HepG2 (cell line): Measurements from ENCODE around the gene ZNF593OS. TPM values are rescaled to one million over a fixed set of nuclear protein-coding genes. Genes with fewer than 3 reads are reported as not detected.
A peak's percentile ranks its signal among the peaks of the same experiment; 100 is the strongest.

Experiments used
- ATAC-seq: fragments of 200-7000 bp; cut with Tn5 transposase; 3 replicates; pipeline ENCODE4 v1.9.1; 2020; ENCODE audit warnings: mild to moderate bottlenecking, moderate library complexity
- BruUV-seq: library from RNA; stranded (reverse); fragments of 400-500 nt; replicated peaks from 2 replicates; lab custom pipeline; 2021; lab: Mats Ljungman, UMichigan
- CTCF ChIA-PET: fragments of 300-600 bp; formaldehyde crosslinking; extraction: SDS; loops from one replicate; lab custom pipeline; 2021; ENCODE audit warnings: low total read pairs, inconsistent platforms, low intra/inter-chr PET ratio; lab: Yijun Ruan, JAX
- POLR2A ChIA-PET: fragments of 350-600 bp; sonication (Branson Sonifier 250); formaldehyde crosslinking; loops from one replicate; lab custom pipeline; 2020; ENCODE audit warnings: antibody characterized with exemption, inconsistent platforms; lab: Yijun Ruan, JAX
- DNase-seq: peaks from one replicate; pipeline ENCODE4 v3.0.0-alpha.2; 2015; ENCODE audit warnings: low spot score
- FAIRE-seq: peaks from 3 replicates; lab custom pipeline; 2011; peaks lifted over from hg19 to GRCh38; lab: Jason Lieb, UNC
- H2AFZ ChIP-seq: one replicate; pipeline ENCODE4 v1.6.1; 2011; ENCODE audit warnings: low read length, inconsistent platforms
- H3K27ac ChIP-seq: fragments of 300-600 bp; 3 replicates; pipeline ENCODE4 v1.8.0; 2011; ENCODE audit warnings: mixed run types, mild to moderate bottlenecking, mixed read lengths, low read length, inconsistent platforms; ENCODE audit not compliant: insufficient read depth; ENCODE audit errors: extremely low read length
- H3K27me3 ChIP-seq, 2 experiments: fragments of 200-600 bp in 1 of 2; 2 replicates in 1 of 2; 3 replicates in 1 of 2; pipeline versions ENCODE4 v1.6.0 to v1.8.0; 2011; ENCODE audit warnings: low read length in 2 of 2, mild to moderate bottlenecking in 2 of 2, moderate library complexity in 2 of 2, inconsistent platforms in 1 of 2; ENCODE audit not compliant: insufficient read depth in 2 of 2, control insufficient read depth in 1 of 2
- H3K36me3 ChIP-seq, 2 experiments: fragments of 200-600 bp in 1 of 2; replicated peaks in 1 of 2; 2 replicates in 1 of 2; 3 replicates in 1 of 2; pipeline versions ENCODE4 v1.5.1 to v1.8.0; 2011; ENCODE audit warnings: low read length in 2 of 2, inconsistent platforms in 1 of 2; ENCODE audit not compliant: insufficient read depth in 2 of 2, control insufficient read depth in 1 of 2
- H3K4me1 ChIP-seq: 2 replicates; pipeline ENCODE4 v1.5.1; 2012; ENCODE audit warnings: low read length, inconsistent platforms; ENCODE audit not compliant: insufficient read depth
- H3K4me2 ChIP-seq: 2 replicates; pipeline ENCODE4 v1.6.0; 2011; ENCODE audit warnings: low read depth, low read length, inconsistent platforms
- H3K4me3 ChIP-seq, 3 experiments: fragments of 200-600 bp in 1 of 3; sonication (generic), shearing (Covaris generic) in 1 of 3; replicated peaks in 1 of 3; 2 replicates each; pipeline ENCODE4 v1.5.1; 2011 to 2016; ENCODE audit warnings: low read length in 3 of 3, inconsistent platforms in 2 of 3, low read depth in 2 of 3, mild to moderate bottlenecking in 2 of 3, control low read depth in 1 of 3, mixed read lengths in 1 of 3; ENCODE audit not compliant: insufficient read depth in 1 of 3
- H3K79me2 ChIP-seq: one replicate; pipeline ENCODE4 v1.6.1; 2011; ENCODE audit warnings: low read length, inconsistent platforms; ENCODE audit not compliant: insufficient read depth
- H3K9ac ChIP-seq: 2 replicates; pipeline ENCODE4 v1.6.0; 2011; ENCODE audit warnings: mild to moderate bottlenecking, low read depth, low read length, inconsistent platforms; ENCODE audit not compliant: insufficient read depth
- H3K9me3 ChIP-seq: 2 replicates; pipeline ENCODE4 v1.5.1; 2012; ENCODE audit warnings: mild to moderate bottlenecking, low read length
- H4K20me1 ChIP-seq: 2 replicates; pipeline ENCODE4 v1.6.0; 2011; ENCODE audit warnings: inconsistent platforms, mild to moderate bottlenecking, low read length, moderate library complexity; ENCODE audit not compliant: insufficient read depth
- AHDC1 ChIP-seq: sonication (generic); formaldehyde crosslinking; IDR thresholded peaks from 2 replicates; pipeline ENCODE4 v1.5.1; 2020; ENCODE audit warnings: mild to moderate bottlenecking, missing genetic modification reagents, borderline replicate concordance
- DMTF1 ChIP-seq: sonication (generic); formaldehyde crosslinking; IDR thresholded peaks from 2 replicates; pipeline ENCODE4 v1.4.0; 2020; ENCODE audit warnings: mild to moderate bottlenecking, missing genetic modification reagents
- DRAP1 ChIP-seq: IDR thresholded peaks from 2 replicates; pipeline ENCODE4 v1.6.1; 2016; ENCODE audit warnings: missing genetic modification reagents, missing compliant biosample characterization
- KAT8 ChIP-seq: IDR thresholded peaks from 2 replicates; pipeline ENCODE4 v1.6.1; 2016; ENCODE audit warnings: missing genetic modification reagents, missing compliant biosample characterization
- NFYC ChIP-seq: IDR thresholded peaks from 2 replicates; pipeline ENCODE4 v1.6.1; 2016; ENCODE audit warnings: missing genetic modification reagents, missing compliant biosample characterization
- PCBP2 ChIP-seq: fragments of 200-400 bp; formaldehyde crosslinking; optimal IDR thresholded peaks from 2 replicates; pipeline ENCODE3; 2018; ENCODE audit warnings: low read length, low read depth; ENCODE audit not compliant: poor library complexity, severe bottlenecking
- ZFP36 ChIP-seq: fragments of 150-350 bp; IDR thresholded peaks from 2 replicates; pipeline ENCODE4 v1.6.1; 2018; ENCODE audit warnings: borderline replicate concordance, low read length, low read depth; ENCODE audit not compliant: partially characterized antibody
- ZNF282 ChIP-seq: fragments of 450-650 bp; IDR thresholded peaks from 2 replicates; pipeline ENCODE4 v1.6.1; 2018; ENCODE audit not compliant: partially characterized antibody
- ZNF598 ChIP-seq: sonication (generic); formaldehyde crosslinking; IDR thresholded peaks from 2 replicates; pipeline ENCODE4 v1.5.1; 2020; ENCODE audit warnings: mild to moderate bottlenecking, missing genetic modification reagents, borderline replicate concordance
- WGBS: methylation state at CpG from one replicate; pipeline ENCODE4 v1.1.6; 2017; ENCODE audit warnings: low lambda C conversion rate; 5-methylcytosine and 5-hydroxymethylcytosine counted together
- in situ Hi-C: cut with HindIII; loops from 2 replicates; pipeline ENCODE4 v1.10.0; 2017; ENCODE audit warnings: low pct_unique_long_range_greater_than_20kb; ENCODE audit not compliant: extremely low pct_ligation_motif_present
- intact Hi-C: fragments of 100-400 bp; cut with micrococcal nuclease; formaldehyde crosslinking; loops from one replicate; pipeline ENCODE4 v1.10.0; 2022; ENCODE audit not compliant: unreplicated experiment
- polyA plus RNA-seq, 8 experiments: library from polyadenylated mRNA; depleted of rRNA in 3 of 8; stranded (reverse) in 7 of 8; unstranded in 1 of 8; fragments of >200 nt; fragmentation: Illumina TruSeq in 4 of 8; extraction: Trizol in 4 of 8; gene quantifications; 2 replicates each; pipeline versions ENCODE4 v1.2.1 to v1.2.3, GENCODE V29; 2011 to 2016; ENCODE audit warnings: low read depth in 4 of 8, missing spikeins in 1 of 8, mixed read lengths in 1 of 8; ENCODE audit not compliant: insufficient read depth in 1 of 8
- total RNA-seq, 5 experiments: library from RNA; depleted of rRNA; stranded (reverse); fragments of >200 nt; fragmentation: Illumina TruSeq; extraction: Trizol; gene quantifications; 2 replicates each; pipeline ENCODE4 v1.2.3, GENCODE V29; 2016; ENCODE audit warnings: low read depth in 1 of 5

Gene ZNF593OS
- total and polyA plus RNA-seq, 2 of the 13 experiments (the other 11 are each of a cell fraction or from before 2014, with no cell fraction given) = not detected

DNA sequence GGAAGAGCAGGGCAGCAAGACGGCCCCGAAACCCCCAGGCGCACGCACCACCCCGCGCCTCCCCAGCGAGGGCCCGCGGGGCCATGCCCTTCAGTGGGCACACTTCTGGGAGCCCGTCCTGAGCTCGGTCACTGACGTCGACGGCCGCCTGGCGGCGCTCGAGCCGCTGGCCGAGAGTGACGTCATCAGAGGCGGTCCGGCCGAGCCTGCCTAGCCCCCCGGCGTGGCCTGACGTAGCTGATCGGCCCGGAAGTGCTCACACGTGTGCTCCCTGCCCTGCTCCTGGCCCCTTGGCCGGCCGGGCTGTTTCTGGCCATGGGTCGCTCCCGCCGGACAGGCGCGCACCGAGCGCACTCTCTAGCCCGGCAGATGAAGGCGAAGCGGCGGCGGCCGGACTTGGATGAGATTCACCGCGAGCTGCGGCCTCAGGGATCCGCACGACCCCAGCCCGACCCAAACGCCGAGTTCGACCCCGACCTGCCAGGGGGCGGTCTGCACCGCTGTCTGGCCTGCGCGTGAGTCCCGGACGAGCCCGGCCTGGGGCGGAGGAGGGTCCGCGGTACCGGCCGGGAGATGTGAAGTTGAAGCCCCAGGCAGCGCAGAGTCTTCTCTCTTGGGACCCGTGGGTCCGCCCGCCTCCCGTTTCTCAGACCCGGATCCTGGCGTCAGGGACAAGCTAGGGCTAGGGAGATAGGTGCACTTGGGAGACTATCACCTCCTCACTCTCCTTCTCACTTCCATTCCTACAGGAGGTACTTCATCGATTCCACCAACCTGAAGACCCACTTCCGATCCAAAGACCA, 1.8 kb downstream of the ZNF593OS start, which contains the start of gene ZNF593 (continued):
- TF ChIP-seq PCBP2 (no peak), ZNF598 (peak; percentile 91; the same call in 1 of the 2 replicates), ZFP36 (no peak), NFYC (CRISPR knock-in tag) (peak; percentile 57)

DNA sequence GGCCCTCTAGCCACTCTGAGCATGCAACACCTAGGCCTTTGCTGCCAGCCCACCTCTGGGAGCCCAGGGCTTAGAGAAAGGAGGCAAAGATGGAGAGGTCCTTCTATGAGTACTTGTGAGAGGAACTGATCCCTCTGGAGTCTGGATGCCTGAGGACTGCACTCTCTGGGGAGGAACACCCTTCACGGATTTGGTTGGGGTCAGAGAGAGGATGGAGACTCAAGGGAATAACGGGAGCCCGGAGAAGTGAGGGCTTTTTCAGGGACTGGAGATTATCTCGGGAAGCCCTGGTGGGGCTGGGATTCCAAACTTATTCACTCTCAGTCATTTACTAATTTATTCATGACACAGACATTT, 2.5 kb downstream of the ZNF593OS start:
- DNase-seq = no peak
- peak overlapping the region; percentile 83 to 91 (median 90); a peak in 3 of 6 replicates for H3K4me3 ChIP-seq
- peaks cover 7% of the 10 kb centered on the region for H3K79me2 ChIP-seq
- no peak overlapping the region for H3K27ac ChIP-seq
- H3K36me3 ChIP-seq = no peaks in the 10 kb centered on the region
- 53% methylated on average over 4 of the region's 4 CpGs for WGBS
- no peak for FAIRE-seq
- ATAC-seq = peak; percentile 10; the same call in 1 of the 3 replicates
- H2AFZ ChIP-seq = peak overlapping the region; percentile 57
- H3K9me3 ChIP-seq = no peaks in the 10 kb centered on the region
- peaks cover 31% of the 10 kb centered on the region for H3K4me1 ChIP-seq
- in situ Hi-C loops (loop anchor here (10.0 kb wide), 1 partner anchor 274 kb away; no protein-coding TSS in a partner anchor), intact Hi-C loops (loop anchor here (2.0 kb wide), 1 partner anchor 64 kb away; no protein-coding TSS in a partner anchor)
- H3K9ac ChIP-seq = no peak overlapping the region
- CTCF ChIA-PET = interaction anchor here (2.3 kb wide), 1 partner anchor 64 kb away, joined by 11 read pairs; the partner anchor contains the start of gene CEP85
- peak overlapping the region; percentile 94 for H3K4me2 ChIP-seq
- H3K27me3 ChIP-seq = peaks cover 2 to 15% of the 10 kb centered on the region in 2 experiments; a peak in 4 of 5 replicates
- BruUV-seq = no TSS peak
- H4K20me1 ChIP-seq = no peaks in the 10 kb centered on the region
- POLR2A ChIA-PET = interaction anchor here (0.7 to 1.6 kb wide), 8 partner anchors 9 to 349 kb away, joined by 3 to 31 read pairs (median 5); partner anchors contain the start of genes CEP85, DHDDS, MTFR1L and PDIK1L
- TF ChIP-seq DMTF1 (CRISPR knock-in tag) = no peak
- no peak for TF ChIP-seq AHDC1 (CRISPR knock-in tag)
- TF ChIP-seq ZNF282 = no peak
- TF ChIP-seq KAT8 = no peak
- TF ChIP-seq DRAP1 (CRISPR knock-in tag) = no peak
